ENCODE results near the gene TXNDC2. TPM values are rescaled to one million over a fixed set of nuclear protein-coding genes. Genes with fewer than 3 reads are reported as not detected.

The TXNDC2 gene
- total and polyA plus RNA-seq, 9 donors, result 0.04 to 0.13 (median 0.09) TPM; not detected in 6

GRCh38 chr18:9928646-9929259 is 43.0 kb downstream of the TXNDC2 start:
- Histone ChIP-seq H3K4me3 (ENCODE audit: low read length) (no peak overlapping the region), H3K4me1 (ENCODE audit: control insufficient read depth, insufficient read depth, low read length) (no peaks in the 10 kb centered on the region), H3K27me3 (ENCODE audit: control insufficient read depth, insufficient read depth, low read length) (no peaks in the 10 kb centered on the region), H3K9me3 (replicated peaks; ENCODE audit: control insufficient read depth, low read depth, low read length) (no peaks in the 10 kb centered on the region), H3K36me3 (ENCODE audit: control insufficient read depth, insufficient read depth, low read length) (peaks cover 7% of the 10 kb centered on the region), H3K27ac (ENCODE audit: low read length) (no peak overlapping the region)
- 100% methylated on average over 1 of the region's 5 CpGs for WGBS (ENCODE audit: insufficient coverage)
- no peak for DNase-seq

DNA sequence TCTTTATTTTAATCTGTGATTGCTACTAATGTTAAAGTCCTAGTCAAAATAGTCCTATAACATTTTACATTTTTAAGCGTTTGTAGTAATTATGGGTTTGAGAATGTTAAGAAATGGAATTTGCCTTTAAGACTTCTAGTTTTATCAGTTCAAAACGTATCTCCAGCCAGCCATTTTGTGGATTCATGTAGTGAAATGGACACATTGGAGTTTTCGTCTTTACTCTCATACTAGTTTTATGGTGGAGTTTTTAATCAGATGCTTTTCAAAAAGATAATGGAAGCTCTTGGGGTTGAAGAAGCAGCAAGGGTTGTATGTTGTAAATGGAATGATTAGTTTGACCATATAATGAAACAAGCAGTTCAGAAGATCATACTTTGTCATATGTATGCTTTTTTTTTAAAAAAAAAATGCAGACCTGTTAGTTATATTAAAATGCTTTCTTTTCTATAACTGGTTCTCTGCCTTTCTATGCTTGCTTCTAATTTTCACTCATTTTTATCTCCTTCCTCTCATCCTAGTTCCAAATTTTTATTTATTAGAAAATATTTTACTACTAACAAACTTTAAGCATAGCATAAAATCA is 44.6 kb downstream of the TXNDC2 start:
- no CpG with 5 or more reads among the region's 3 CpGs for WGBS (ENCODE audit: insufficient coverage)
- DNase-seq, result no peak

DNA sequence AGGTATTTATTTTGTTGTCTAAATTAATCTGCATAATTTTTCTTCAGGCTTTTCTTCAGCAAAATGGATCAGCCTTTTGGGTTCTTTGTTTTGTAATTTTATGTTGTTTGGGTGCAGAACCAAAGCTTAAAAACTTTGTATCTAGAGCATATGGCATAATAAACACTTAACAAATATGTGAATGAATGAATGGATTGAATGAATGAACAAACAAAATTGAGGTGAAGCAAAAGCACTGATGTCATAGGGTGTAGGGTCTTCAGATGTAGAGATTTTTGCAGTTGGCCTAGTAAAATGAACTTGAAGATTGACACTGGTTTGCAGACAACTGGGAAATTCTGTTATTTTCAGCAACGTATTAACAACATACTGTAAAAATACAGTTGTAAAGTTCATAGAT is 45.4 kb downstream of the TXNDC2 start:
- Histone ChIP-seq H3K27ac (ENCODE audit: low read length) (no peak overlapping the region), H3K36me3 (ENCODE audit: control insufficient read depth, insufficient read depth, low read length) (peaks cover 10% of the 10 kb centered on the region), H3K9me3 (replicated peaks; ENCODE audit: control insufficient read depth, low read depth, low read length) (no peaks in the 10 kb centered on the region), H3K4me1 (ENCODE audit: control insufficient read depth, insufficient read depth, low read length) (no peaks in the 10 kb centered on the region), H3K27me3 (ENCODE audit: control insufficient read depth, insufficient read depth, low read length) (no peaks in the 10 kb centered on the region), H3K4me3 (ENCODE audit: low read length) (no peak overlapping the region)
- WGBS (ENCODE audit: insufficient coverage), result no CpG with 5 or more reads among the region's 1 CpG
- no peak for DNase-seq

More for the DNA sequence above, 44.6 kb downstream of the TXNDC2 start:
- no peak overlapping the region for H3K4me3 ChIP-seq (ENCODE audit: low read length)
- H3K27ac ChIP-seq (ENCODE audit: low read length), result no peak overlapping the region
- no peaks in the 10 kb centered on the region for H3K4me1 ChIP-seq (ENCODE audit: control insufficient read depth, insufficient read depth, low read length)
- H3K9me3 ChIP-seq (replicated peaks; ENCODE audit: control insufficient read depth, low read depth, low read length), result no peaks in the 10 kb centered on the region
- no peaks in the 10 kb centered on the region for H3K27me3 ChIP-seq (ENCODE audit: control insufficient read depth, insufficient read depth, low read length)
- peaks cover 10% of the 10 kb centered on the region for H3K36me3 ChIP-seq (ENCODE audit: control insufficient read depth, insufficient read depth, low read length)

DNA sequence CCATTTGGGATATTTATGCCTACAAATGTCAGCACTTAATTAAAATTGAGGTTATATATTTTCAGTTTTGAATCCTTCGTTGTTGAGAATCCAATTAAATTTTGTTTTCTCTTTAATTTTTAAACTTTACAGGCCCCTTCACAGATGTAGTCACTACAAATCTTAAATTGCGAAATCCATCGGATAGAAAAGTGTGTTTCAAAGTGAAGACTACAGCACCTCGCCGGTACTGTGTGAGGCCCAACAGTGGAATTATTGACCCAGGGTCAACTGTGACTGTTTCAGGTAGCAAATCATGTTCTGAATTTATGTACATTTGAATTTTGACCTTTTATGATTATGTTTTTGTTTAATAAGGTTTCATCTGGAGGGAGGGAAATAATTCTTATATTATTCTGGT is 45.9 kb downstream of the TXNDC2 start:
- H3K9me3 ChIP-seq (replicated peaks; ENCODE audit: control insufficient read depth, low read depth, low read length), result no peaks in the 10 kb centered on the region
- no peaks in the 10 kb centered on the region for H3K27me3 ChIP-seq (ENCODE audit: control insufficient read depth, insufficient read depth, low read length)

DNA sequence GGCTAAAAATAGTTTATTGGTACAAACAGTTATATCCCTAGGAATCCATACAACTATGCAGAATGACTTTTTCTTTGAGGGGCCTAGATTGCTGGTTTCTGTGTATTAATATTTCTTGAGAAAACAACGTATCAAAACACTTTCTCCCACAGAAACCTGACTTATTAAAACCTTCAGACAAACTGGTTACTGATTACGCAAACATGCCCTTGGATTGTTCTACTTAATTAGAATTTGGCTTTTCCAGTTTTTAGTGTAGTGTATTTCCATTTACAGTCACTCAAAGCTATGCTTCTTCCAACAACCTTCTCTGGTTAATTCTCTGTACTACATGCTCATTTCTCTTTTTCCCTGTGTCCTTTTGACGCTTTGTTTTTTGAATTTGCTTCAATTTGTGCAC is 48.1 kb downstream of the TXNDC2 start:
- H3K36me3 ChIP-seq (ENCODE audit: control insufficient read depth, insufficient read depth, low read length), result peaks cover 21% of the 10 kb centered on the region
- H3K27ac ChIP-seq (ENCODE audit: low read length), result no peak overlapping the region
- H3K9me3 ChIP-seq (replicated peaks; ENCODE audit: control insufficient read depth, low read depth, low read length), result no peaks in the 10 kb centered on the region
- no CpG with 5 or more reads among the region's 3 CpGs for WGBS (ENCODE audit: insufficient coverage)
- no peak for DNase-seq
- no peak overlapping the region for H3K4me3 ChIP-seq (ENCODE audit: low read length)
- no peaks in the 10 kb centered on the region for H3K27me3 ChIP-seq (ENCODE audit: control insufficient read depth, insufficient read depth, low read length)
- H3K4me1 ChIP-seq (ENCODE audit: control insufficient read depth, insufficient read depth, low read length), result no peaks in the 10 kb centered on the region

More for the DNA sequence above, 45.9 kb downstream of the TXNDC2 start:
- H3K4me1 ChIP-seq (ENCODE audit: control insufficient read depth, insufficient read depth, low read length), result no peaks in the 10 kb centered on the region
- no peak overlapping the region for H3K4me3 ChIP-seq (ENCODE audit: low read length)
- no peak for DNase-seq
- WGBS (ENCODE audit: insufficient coverage), result 60% methylated on average over 3 of the region's 5 CpGs
- peaks cover 14% of the 10 kb centered on the region for H3K36me3 ChIP-seq (ENCODE audit: control insufficient read depth, insufficient read depth, low read length)
- H3K27ac ChIP-seq (ENCODE audit: low read length), result no peak overlapping the region

GRCh38 chr18:9934274-9934673 is 48.5 kb downstream of the TXNDC2 start:
- no peaks in the 10 kb centered on the region for H3K4me1 ChIP-seq (ENCODE audit: control insufficient read depth, insufficient read depth, low read length)
- no peak for DNase-seq
- no peaks in the 10 kb centered on the region for H3K27me3 ChIP-seq (ENCODE audit: control insufficient read depth, insufficient read depth, low read length)
- no peak overlapping the region for H3K27ac ChIP-seq (ENCODE audit: low read length)
- H3K4me3 ChIP-seq (ENCODE audit: low read length), result no peak overlapping the region
- H3K36me3 ChIP-seq (ENCODE audit: control insufficient read depth, insufficient read depth, low read length), result peaks cover 22% of the 10 kb centered on the region
- no peaks in the 10 kb centered on the region for H3K9me3 ChIP-seq (replicated peaks; ENCODE audit: control insufficient read depth, low read depth, low read length)
- whole genome bisulfite sequencing (ENCODE audit: insufficient coverage), result no CpG with 5 or more reads among the region's 3 CpGs

Other genes starting within 250 kb of the TXNDC2 start
- 19.6 TPM for gene RAB31, start 177.7 kb upstream of the TXNDC2 start, total RNA-seq
- gene RAB31, start 177.7 kb upstream of the TXNDC2 start, polyA plus RNA-seq (ENCODE audit: insufficient read depth in 1 of 8, insufficient read length in 8 of 8, low replicate concordance in 1 of 8), result 10 to 100 TPM; 21.4 to 40.8 (median 29.3) TPM
- 234 TPM for gene VAPA, start 28.0 kb downstream of the TXNDC2 start, total RNA-seq
- gene VAPA, start 28.0 kb downstream of the TXNDC2 start, polyA plus RNA-seq (ENCODE audit: insufficient read depth in 1 of 8, insufficient read length in 8 of 8, low replicate concordance in 1 of 8), result 100 to 1,000 TPM; 220 to 284 (median 235) TPM

Data from muscle of leg (tissue), 11 donors.